ENCODE results near the gene PRG3.
"Not testable (repeated sequence)": the region's sequence is repeated elsewhere in the genome, so short reads cannot be mapped to it uniquely, and the experiment has no call there.

Gene PRG3

DNA sequence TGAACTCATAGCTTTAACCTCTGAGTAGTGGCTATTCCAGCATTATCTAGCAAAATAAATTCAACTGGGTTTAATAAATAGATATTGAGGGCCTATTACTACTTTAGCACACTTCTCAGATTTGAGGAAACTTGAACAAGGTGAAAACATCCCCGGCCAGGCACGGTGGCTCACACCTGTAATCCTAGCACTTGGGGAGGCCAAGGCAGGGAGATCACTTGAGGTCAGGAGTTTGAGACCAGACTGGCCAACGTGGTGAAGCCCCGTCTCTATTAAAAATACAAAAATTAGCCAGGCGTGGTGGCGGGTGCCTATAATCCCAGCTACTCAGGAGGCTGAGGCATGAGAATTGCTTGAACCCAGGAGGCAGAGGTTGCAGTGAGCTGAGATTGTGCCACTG lies 44.1 kb downstream of the PRG3 start:
- DNase-seq (ENCODE audit: low read depth): not testable (repeated sequence)

DNA sequence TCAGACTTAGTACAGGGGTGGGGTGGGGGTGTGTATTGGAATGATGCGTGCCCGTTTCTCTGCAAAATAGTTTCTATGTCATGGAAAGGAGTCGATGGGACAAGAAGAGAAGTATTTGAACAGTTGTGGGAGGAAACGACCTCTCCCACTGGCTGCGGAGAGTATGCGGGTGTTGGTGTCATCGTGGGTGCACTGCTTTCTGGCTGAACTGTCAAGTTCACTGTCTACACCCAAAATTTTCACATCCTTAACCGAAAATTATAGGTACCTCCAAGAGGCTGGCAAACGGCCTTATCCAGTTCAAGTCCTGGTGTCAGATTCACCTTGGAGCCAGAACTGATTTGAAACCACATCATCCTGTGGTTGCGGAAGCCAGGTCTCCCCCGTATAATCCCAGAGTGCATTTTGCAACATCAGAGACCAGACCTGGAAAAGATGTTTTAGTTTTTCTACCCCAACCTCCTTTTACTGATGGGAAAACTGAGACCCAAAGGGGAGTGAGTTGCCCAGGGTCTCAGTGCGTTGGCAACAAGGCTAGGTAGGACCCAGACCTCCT lies 44.8 kb downstream of the PRG3 start:
- DNase-seq (ENCODE audit: low read depth): no peak

DNA sequence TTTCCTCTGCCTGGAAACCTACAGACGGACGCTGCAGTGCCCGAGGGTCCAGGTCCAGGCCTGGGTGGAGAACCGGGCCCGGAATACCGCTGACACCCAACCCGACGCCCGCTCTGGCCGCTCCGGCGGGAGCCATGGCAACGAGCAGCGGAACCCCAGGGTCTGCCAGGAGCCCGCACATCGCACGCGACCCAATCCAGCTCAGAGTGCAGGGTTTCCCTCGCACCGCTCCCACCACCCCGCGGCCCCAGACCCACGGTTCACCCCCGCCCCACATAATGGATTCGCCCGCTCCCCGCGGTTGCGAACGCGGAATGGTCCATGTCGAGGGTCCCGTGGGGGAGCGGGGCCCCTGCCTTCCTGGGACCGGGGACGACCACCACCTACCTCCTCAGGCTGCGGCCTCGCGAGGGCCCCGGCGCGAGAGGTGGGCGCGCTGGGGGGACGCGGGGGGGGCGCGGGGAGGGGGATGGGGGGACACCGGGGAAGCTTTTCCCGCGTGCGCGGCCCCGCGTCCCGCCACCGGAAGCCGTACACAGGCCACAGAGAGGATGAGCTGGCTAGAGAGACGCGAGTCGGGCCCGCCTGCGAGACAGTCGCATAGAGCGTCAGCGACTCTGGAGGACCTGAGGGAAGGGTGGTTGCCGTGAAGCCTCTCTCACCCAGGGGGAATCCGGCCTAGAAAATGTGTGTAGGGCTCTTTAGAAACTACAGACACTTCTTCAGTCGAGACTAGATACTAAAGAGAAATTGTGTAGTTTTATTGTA lies 45.4 kb downstream of the PRG3 start, which contains the start of gene SSRP1:
TSS of gene SSRP1 (minus strand) at position 550 of the 768 bp plus-strand sequence. CDS start 771 bp downstream, outside the sequence.
- DNase-seq (ENCODE audit: low read depth): peak; percentile 79

DNA sequence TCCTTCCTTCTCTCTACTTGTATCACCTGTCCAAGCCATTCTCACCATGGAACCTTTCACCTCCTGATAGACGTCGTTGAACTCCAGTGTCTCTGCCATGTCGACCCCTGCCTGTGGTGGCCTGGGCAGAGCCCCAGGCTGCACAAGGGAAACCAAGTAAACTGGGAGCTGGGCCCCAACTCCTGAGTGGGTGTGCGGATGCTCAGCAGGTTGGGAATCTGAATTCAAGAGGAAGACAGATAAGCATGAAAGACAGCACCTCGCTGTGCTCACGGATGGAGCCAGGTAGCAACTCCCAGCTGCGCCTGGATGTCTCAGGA lies 46.0 kb downstream of the PRG3 start:
- DNase-seq (ENCODE audit: low read depth): no peak

DNA sequence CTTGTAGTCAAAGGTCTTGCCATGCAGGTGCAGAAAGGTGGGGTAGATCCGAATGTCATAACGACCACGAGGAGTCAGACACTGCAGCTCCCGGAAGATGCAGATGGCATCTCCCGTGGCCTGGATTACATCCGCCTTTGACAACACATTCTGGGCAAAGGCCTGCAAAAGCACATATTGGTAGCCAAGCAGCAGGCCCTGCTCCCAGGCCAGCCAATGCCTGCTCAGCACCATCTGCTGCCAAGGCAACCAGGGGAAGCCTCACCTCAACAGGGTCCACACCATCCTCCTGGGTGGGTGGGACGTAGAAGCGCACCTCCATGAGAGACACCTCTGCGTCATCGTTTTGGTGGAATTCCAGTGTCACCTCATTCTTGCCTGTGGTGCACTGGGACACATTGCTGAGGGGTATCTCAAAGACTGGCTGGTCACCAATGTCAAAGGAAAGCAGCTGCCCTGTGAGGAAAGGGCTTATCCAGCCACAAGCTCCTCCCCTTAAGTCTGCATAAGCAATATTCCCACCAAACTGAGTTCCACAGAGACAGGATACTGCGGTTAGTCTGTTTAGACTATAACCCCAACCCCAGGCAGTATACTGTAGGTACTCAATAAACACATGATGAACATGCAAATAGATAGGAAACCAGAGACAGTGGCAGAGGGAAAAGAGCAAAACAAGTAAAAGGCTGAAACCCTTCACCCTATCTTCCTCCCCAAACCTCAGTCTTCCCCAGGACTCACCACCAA lies 48.1 kb downstream of the PRG3 start:
- DNase-seq (ENCODE audit: low read depth): no peak

DNA sequence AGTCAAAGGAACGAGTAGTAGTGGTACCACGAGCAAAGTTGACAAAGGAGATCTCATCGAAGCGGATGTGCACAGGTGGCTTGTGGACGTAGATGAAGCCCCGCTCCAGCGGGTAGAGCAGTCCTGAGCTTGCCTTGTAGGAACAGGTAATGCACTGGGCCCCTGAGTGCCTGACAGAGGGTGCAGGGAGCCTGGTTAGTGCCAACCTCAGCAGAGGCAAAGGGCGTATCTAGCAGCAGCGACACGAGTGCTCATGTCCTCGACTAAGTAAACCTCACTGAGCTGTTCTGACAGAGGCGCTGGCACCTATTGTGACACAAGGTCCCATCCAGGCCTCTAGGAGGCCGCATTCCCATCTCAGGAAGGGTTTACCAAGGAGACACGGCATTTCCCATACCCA lies 49.2 kb downstream of the PRG3 start:
- no peak for DNase-seq (ENCODE audit: low read depth)

DNA sequence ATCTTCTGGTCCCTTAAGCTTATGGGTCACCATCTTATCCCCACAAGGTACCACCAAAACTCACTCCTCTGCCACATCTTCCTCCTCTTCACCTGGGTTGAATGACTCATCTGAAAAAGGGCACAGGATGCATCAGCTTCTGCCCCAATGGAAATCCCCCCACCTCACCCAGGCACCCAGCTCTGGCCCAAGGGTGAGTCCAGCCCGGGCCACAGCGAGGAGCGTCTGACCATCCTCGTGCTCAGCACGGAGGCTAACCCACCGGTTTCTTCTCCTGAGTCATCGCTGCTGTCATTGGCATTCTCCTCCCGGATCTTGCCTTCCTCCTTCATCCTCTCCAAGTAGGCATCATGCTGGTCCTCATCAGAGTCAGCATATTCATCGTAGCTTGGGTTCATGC lies 50.9 kb downstream of the PRG3 start:
- no peak for DNase-seq (ENCODE audit: low read depth)

DNA sequence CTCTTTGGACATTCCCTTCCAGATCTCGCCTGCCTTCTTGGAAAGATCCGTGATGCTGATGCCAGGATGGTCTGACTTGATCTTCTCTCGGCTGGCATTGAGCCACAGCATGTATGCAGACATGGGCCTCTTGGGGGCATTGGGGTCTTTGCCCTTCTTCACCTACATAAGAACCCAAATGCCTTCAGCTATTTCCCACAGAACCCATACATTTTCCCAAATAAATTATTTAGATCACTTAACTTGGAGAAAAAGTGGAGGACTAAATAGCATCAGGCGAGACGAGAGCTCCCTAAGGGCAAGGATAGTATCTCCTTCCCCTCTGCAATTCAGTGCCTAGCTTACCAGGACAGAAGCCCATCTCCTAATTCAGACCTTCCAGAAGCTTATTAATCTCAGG lies 53.2 kb downstream of the PRG3 start:
- no peak for DNase-seq (ENCODE audit: low read depth)

All from activated T-cell treated with anti-CD3 and anti-CD28 coated beads for 1 hour (primary cell).